Measurements from ENCODE around the gene ATAD2B.
A peak's percentile ranks its signal among the peaks of the same experiment; 100 is the strongest.

Gene ATAD2B

GRCh38 chr2:23926290-23926749 lies 603 bp downstream of the ATAD2B start:
- Mint-ChIP-seq H3K4me3 (peak overlapping the region; percentile 98), H3K36me3 (peaks cover 20 to 35% of the 10 kb centered on the region in 2 donors), H3K27ac (peak overlapping the region; percentile 100), H3K4me1 (peaks cover 23 to 40% of the 10 kb centered on the region in 2 donors), H3K27me3 (no peaks in the 10 kb centered on the region), H3K9me3 (no peaks in the 10 kb centered on the region)
- peak; percentile 44 for DNase-seq
- ATAC-seq (replicated peaks): peak; percentile 47 to 49

GRCh38 chr2:23925702-23926289 lies 1.1 kb downstream of the ATAD2B start:
- Mint-ChIP-seq H3K27ac (peak overlapping the region; percentile 100), H3K4me3 (peak overlapping the region; percentile 98), H3K9me3 (no peaks in the 10 kb centered on the region), H3K36me3 (peaks cover 16 to 30% of the 10 kb centered on the region in 2 donors), H3K27me3 (no peaks in the 10 kb centered on the region), H3K4me1 (peaks cover 23 to 40% of the 10 kb centered on the region in 2 donors)
- ATAC-seq (replicated peaks) (peak; percentile 81 to 82), DNase-seq (peak; percentile 90)

- peak overlapping the region; percentile 98 for H3K4me3 Mint-ChIP-seq
- no peak for DNase-seq
- H3K36me3 Mint-ChIP-seq: peaks cover 14 to 26% of the 10 kb centered on the region in 2 donors
- H3K27ac Mint-ChIP-seq: no peak overlapping the region
- no peaks in the 10 kb centered on the region for H3K27me3 Mint-ChIP-seq
- no peaks in the 10 kb centered on the region for H3K9me3 Mint-ChIP-seq
- no peak for ATAC-seq (replicated peaks)
- peaks cover 23 to 45% of the 10 kb centered on the region in 2 donors for H3K4me1 Mint-ChIP-seq
These were observed 2.1 kb downstream of the ATAD2B start for GRCh38 chr2:23924589-23925359.

GRCh38 chr2:23918837-23919489 lies 8.0 kb downstream of the ATAD2B start:
- Mint-ChIP-seq H3K27me3 (no peaks in the 10 kb centered on the region), H3K36me3 (peaks cover 11 to 15% of the 10 kb centered on the region in 2 donors), H3K9me3 (no peaks in the 10 kb centered on the region), H3K27ac (no peak overlapping the region), H3K4me3 (no peak overlapping the region), H3K4me1 (peaks cover 29 to 62% of the 10 kb centered on the region in 2 donors)
- ATAC-seq (replicated peaks) (no peak), DNase-seq (no peak)

GRCh38 chr2:23916727-23917405 lies 10.1 kb downstream of the ATAD2B start:
- H3K4me1 Mint-ChIP-seq: peaks cover 18 to 56% of the 10 kb centered on the region in 2 donors
- ATAC-seq (replicated peaks): peak; percentile 61 to 65
- H3K9me3 Mint-ChIP-seq: no peaks in the 10 kb centered on the region
- no peak overlapping the region for H3K4me3 Mint-ChIP-seq
- peak overlapping the region; percentile 34 for H3K27ac Mint-ChIP-seq
- no peaks in the 10 kb centered on the region for H3K27me3 Mint-ChIP-seq
- H3K36me3 Mint-ChIP-seq: peaks cover 4 to 13% of the 10 kb centered on the region in 2 donors
- no peak for DNase-seq

- H3K27me3 Mint-ChIP-seq: no peaks in the 10 kb centered on the region
- peaks cover 21 to 64% of the 10 kb centered on the region in 2 donors for H3K4me1 Mint-ChIP-seq
- no peaks in the 10 kb centered on the region for H3K9me3 Mint-ChIP-seq
- H3K4me3 Mint-ChIP-seq: no peak overlapping the region
- peaks cover 13 to 25% of the 10 kb centered on the region in 2 donors for H3K36me3 Mint-ChIP-seq
- ATAC-seq (replicated peaks): no peak
- H3K27ac Mint-ChIP-seq: no peak overlapping the region
- DNase-seq: no peak
These were observed 11.6 kb downstream of the ATAD2B start for GRCh38 chr2:23915327-23915726.

GRCh38 chr2:23912054-23912453 lies 14.9 kb downstream of the ATAD2B start:
- H3K27me3 Mint-ChIP-seq: no peaks in the 10 kb centered on the region
- H3K27ac Mint-ChIP-seq: no peak overlapping the region
- H3K9me3 Mint-ChIP-seq: no peaks in the 10 kb centered on the region
- H3K36me3 Mint-ChIP-seq: peaks cover 15 to 29% of the 10 kb centered on the region in 2 donors
- H3K4me3 Mint-ChIP-seq: no peak overlapping the region
- no peak for DNase-seq
- peaks cover 15 to 33% of the 10 kb centered on the region in 2 donors for H3K4me1 Mint-ChIP-seq
- ATAC-seq (replicated peaks): no peak

- no peak overlapping the region for H3K27ac Mint-ChIP-seq
- no peaks in the 10 kb centered on the region for H3K27me3 Mint-ChIP-seq
- DNase-seq: no peak
- peaks cover 3 to 10% of the 10 kb centered on the region in 2 donors for H3K36me3 Mint-ChIP-seq
- no peak for ATAC-seq (replicated peaks)
- no peaks in the 10 kb centered on the region for H3K9me3 Mint-ChIP-seq
- peaks cover 15 to 37% of the 10 kb centered on the region in 2 donors for H3K4me1 Mint-ChIP-seq
- H3K4me3 Mint-ChIP-seq: no peak overlapping the region
These were observed 21.8 kb downstream of the ATAD2B start for GRCh38 chr2:23905155-23905554.

GRCh38 chr2:23904692-23905091 lies 22.2 kb downstream of the ATAD2B start:
- no peak overlapping the region for H3K27ac Mint-ChIP-seq
- H3K36me3 Mint-ChIP-seq: peaks cover 3 to 10% of the 10 kb centered on the region in 2 donors
- no peaks in the 10 kb centered on the region for H3K9me3 Mint-ChIP-seq
- H3K27me3 Mint-ChIP-seq: no peaks in the 10 kb centered on the region
- ATAC-seq (replicated peaks) (no peak), DNase-seq (no peak)
- H3K4me3 Mint-ChIP-seq: no peak overlapping the region
- peaks cover 15 to 37% of the 10 kb centered on the region in 2 donors for H3K4me1 Mint-ChIP-seq

GRCh38 chr2:23904215-23904614 lies 22.7 kb downstream of the ATAD2B start:
- Mint-ChIP-seq H3K36me3 (peaks cover 1 to 7% of the 10 kb centered on the region in 2 donors), H3K4me3 (no peak overlapping the region), H3K4me1 (peaks cover 15 to 37% of the 10 kb centered on the region in 2 donors), H3K27ac (no peak overlapping the region), H3K27me3 (no peaks in the 10 kb centered on the region), H3K9me3 (no peaks in the 10 kb centered on the region)
- ATAC-seq (replicated peaks) (no peak), DNase-seq (no peak)

- no peak overlapping the region for H3K27ac Mint-ChIP-seq
- H3K27me3 Mint-ChIP-seq: no peaks in the 10 kb centered on the region
- no peak overlapping the region for H3K4me3 Mint-ChIP-seq
- H3K9me3 Mint-ChIP-seq: peaks cover 0 to 4% of the 10 kb centered on the region in 2 donors
- peaks cover 17 to 37% of the 10 kb centered on the region in 2 donors for H3K4me1 Mint-ChIP-seq
- no peak for ATAC-seq (replicated peaks)
- no peak for DNase-seq
- H3K36me3 Mint-ChIP-seq: peaks cover 3 to 7% of the 10 kb centered on the region in 2 donors
These were observed 23.9 kb downstream of the ATAD2B start for GRCh38 chr2:23903034-23903433.

- H3K4me3 Mint-ChIP-seq: no peak overlapping the region
- DNase-seq: no peak
- no peak overlapping the region for H3K27ac Mint-ChIP-seq
- ATAC-seq (replicated peaks): no peak
- no peaks in the 10 kb centered on the region for H3K27me3 Mint-ChIP-seq
- H3K4me1 Mint-ChIP-seq: peaks cover 21 to 42% of the 10 kb centered on the region in 2 donors
- peaks cover 0 to 5% of the 10 kb centered on the region in 2 donors for H3K9me3 Mint-ChIP-seq
- H3K36me3 Mint-ChIP-seq: peaks cover 3 to 7% of the 10 kb centered on the region in 2 donors
These were observed 24.7 kb downstream of the ATAD2B start for GRCh38 chr2:23901966-23902846.

GRCh38 chr2:23900541-23901322 lies 26.2 kb downstream of the ATAD2B start:
- Mint-ChIP-seq H3K4me1 (peaks cover 26 to 48% of the 10 kb centered on the region in 2 donors), H3K27me3 (no peaks in the 10 kb centered on the region), H3K9me3 (peaks cover 0 to 5% of the 10 kb centered on the region in 2 donors), H3K4me3 (no peak overlapping the region), H3K36me3 (peaks cover 3 to 10% of the 10 kb centered on the region in 2 donors), H3K27ac (no peak overlapping the region)
- DNase-seq (no peak), ATAC-seq (replicated peaks) (no peak)
